Measurements from ENCODE around the gene PPP2R5C. TPM values are rescaled to one million over a fixed set of nuclear protein-coding genes. Genes with fewer than 3 reads are reported as not detected.

PPP2R5C gene
- total and polyA plus RNA-seq, 9 of the 15 experiments (the other 6 are each of a cell fraction or from before 2014, with no cell fraction given): 284 to 617 (median 395) TPM

DNA sequence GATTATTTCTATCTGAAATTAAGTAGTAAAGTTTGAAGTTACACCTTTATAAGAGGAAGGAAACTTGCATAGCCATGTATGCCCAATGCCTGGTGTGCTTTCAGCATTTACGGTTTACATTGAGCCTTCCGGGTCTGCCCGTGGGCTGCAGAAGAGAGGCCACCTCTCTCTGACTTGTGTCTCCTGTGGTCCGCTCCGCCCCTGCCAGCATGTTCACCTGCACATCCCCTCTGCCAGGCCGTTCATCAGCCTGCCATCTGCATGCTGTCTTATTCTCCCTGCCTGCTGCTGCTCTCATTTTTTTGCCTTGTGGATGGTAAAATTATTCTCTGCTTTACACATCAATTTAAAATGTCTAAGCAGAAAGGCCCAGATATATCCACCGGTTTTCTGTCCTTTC, 161.4 kb downstream of the PPP2R5C start:
- Histone ChIP-seq H3K79me2 (ENCODE audit: control insufficient read depth, insufficient read depth, low read length) (no peaks in the 10 kb centered on the region), H3K36me3 (ENCODE audit: control insufficient read depth, insufficient read depth, low read length) (peaks cover 50% of the 10 kb centered on the region; the same call in 2 of the 3 replicates), H3K9me1 (ENCODE audit: control insufficient read depth, insufficient read depth, low read length) (no peaks in the 10 kb centered on the region), H3K27me3 (ENCODE audit: control insufficient read depth in 2 of 2, insufficient read depth in 2 of 2, low read length in 2 of 2) (no peaks in the 10 kb centered on the region), H3K9me3 (replicated peaks; ENCODE audit: control insufficient read depth, insufficient read depth, low read depth, low read length) (no peaks in the 10 kb centered on the region), H3K9ac (ENCODE audit: insufficient read depth in 1 of 2, low read depth in 2 of 2, low read length in 2 of 2) (no peak overlapping the region; a peak in 1 of 4 replicates), H3K4me2 (ENCODE audit: insufficient read depth, low read length) (no peak overlapping the region), H3K4me3 (no peak overlapping the region), H4K20me1 (replicated peaks; ENCODE audit: control insufficient read depth, insufficient read depth, low read length) (no peaks in the 10 kb centered on the region), H3K4me1 (replicated peaks in 1 of 2; ENCODE audit: control insufficient read depth in 2 of 2, insufficient read depth in 2 of 2, low read length in 2 of 2) (peaks cover 14 to 15% of the 10 kb centered on the region in 2 experiments; a peak in 4 of 5 replicates), H3K27ac (ENCODE audit: extremely low read depth, low read depth, low read length) (no peak overlapping the region), H2AFZ (ENCODE audit: low read depth, low read length) (no peak overlapping the region)
- 83% methylated on average over 7 of the region's 7 CpGs for WGBS (ENCODE audit: insufficient coverage, low coverage, missing lambda C conversion rate)
- CTCF ChIA-PET (ENCODE audit: low intra/inter-chr PET ratio): no interaction called here
- DNase-seq (ENCODE audit: extremely low read depth in 1 of 4, low spot score in 3 of 4) (no peak), ATAC-seq (no peak), FAIRE-seq (no peak)
- POLR2A ChIA-PET: no interaction called here
- in situ Hi-C loops (cut with MboI): no loop called here
- intact Hi-C loops (cut with micrococcal nuclease): no loop called here
- no TSS peak for BruUV-seq (replicated peaks)
- no peak for TF ChIP-seq RBM15 (IDR thresholded peaks at IDR 0.05; ENCODE audit: insufficient read depth, low read length)
- no peak for TF ChIP-seq ZNF561 (CRISPR knock-in tag; conservative IDR thresholded peaks at IDR 0.05)
- no peak for TF ChIP-seq NFXL1 (CRISPR knock-in tag; IDR thresholded peaks at IDR 0.05)

DNA sequence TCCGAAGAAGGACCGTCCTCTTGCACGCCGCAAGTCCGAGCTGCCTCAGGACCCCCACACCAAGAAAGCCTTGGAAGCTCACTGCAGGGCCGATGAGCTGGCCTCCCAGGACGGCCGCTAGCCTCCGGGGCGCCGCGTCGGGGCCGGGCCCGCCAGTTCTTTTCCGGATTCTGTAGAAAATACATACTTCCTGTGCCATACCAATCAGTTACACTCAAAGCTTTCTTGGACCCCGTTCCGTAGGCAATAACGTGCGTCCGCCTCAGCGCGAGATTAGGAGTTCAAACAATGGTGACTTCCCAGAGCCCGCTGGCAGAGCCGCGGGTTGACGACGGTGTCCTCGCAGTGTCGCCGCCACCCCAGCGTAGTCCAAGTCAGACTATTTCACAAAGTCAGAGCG, 163.6 kb downstream of the PPP2R5C start:
- ChIA-PET CTCF (ENCODE audit: low intra/inter-chr PET ratio) (no interaction called here), POLR2A (interaction anchor here (1.0 to 2.4 kb wide), 2 partner anchors 8 to 20 kb away, joined by 4 to 10 read pairs; no protein-coding TSS in a partner anchor)
- intact Hi-C loops (cut with micrococcal nuclease) (no loop called here), in situ Hi-C loops (cut with MboI) (no loop called here)
- ATAC-seq (no peak), FAIRE-seq (no peak), DNase-seq (ENCODE audit: extremely low read depth in 1 of 4, low spot score in 3 of 4) (no peak)
- Histone ChIP-seq H4K20me1 (replicated peaks; ENCODE audit: control insufficient read depth, insufficient read depth, low read length) (no peaks in the 10 kb centered on the region), H3K4me1 (replicated peaks in 1 of 2; ENCODE audit: control insufficient read depth in 2 of 2, insufficient read depth in 2 of 2, low read length in 2 of 2) (peaks cover 23 to 25% of the 10 kb centered on the region in 2 experiments; a peak in 4 of 5 replicates), H3K27me3 (ENCODE audit: control insufficient read depth in 2 of 2, insufficient read depth in 2 of 2, low read length in 2 of 2) (no peaks in the 10 kb centered on the region), H3K79me2 (ENCODE audit: control insufficient read depth, insufficient read depth, low read length) (no peaks in the 10 kb centered on the region), H3K4me2 (ENCODE audit: insufficient read depth, low read length) (no peak overlapping the region), H2AFZ (ENCODE audit: low read depth, low read length) (no peak overlapping the region), H3K27ac (ENCODE audit: extremely low read depth, low read depth, low read length) (no peak overlapping the region), H3K4me3 (no peak overlapping the region), H3K36me3 (ENCODE audit: control insufficient read depth, insufficient read depth, low read length) (peaks cover 46% of the 10 kb centered on the region; the same call in 2 of the 3 replicates), H3K9me3 (replicated peaks; ENCODE audit: control insufficient read depth, insufficient read depth, low read depth, low read length) (no peaks in the 10 kb centered on the region), H3K9me1 (ENCODE audit: control insufficient read depth, insufficient read depth, low read length) (no peaks in the 10 kb centered on the region), H3K9ac (ENCODE audit: insufficient read depth in 1 of 2, low read depth in 2 of 2, low read length in 2 of 2) (peak overlapping the region in 1 of 2 experiments; percentile 58; a peak in 1 of 4 replicates)
- BruUV-seq (replicated peaks): no TSS peak
- TF ChIP-seq NONO (IDR thresholded peaks at IDR 0.05; ENCODE audit: low read depth in 2 of 2, low read length in 1 of 2) (no peak), ZNF507 (tag; conservative IDR thresholded peaks at IDR 0.05) (no peak), POLR2G (IDR thresholded peaks at IDR 0.05; ENCODE audit: low read depth, low read length) (peak; percentile 54; the same call in 1 of the 2 replicates)
- TF ChIP-seq, protein P1, sequence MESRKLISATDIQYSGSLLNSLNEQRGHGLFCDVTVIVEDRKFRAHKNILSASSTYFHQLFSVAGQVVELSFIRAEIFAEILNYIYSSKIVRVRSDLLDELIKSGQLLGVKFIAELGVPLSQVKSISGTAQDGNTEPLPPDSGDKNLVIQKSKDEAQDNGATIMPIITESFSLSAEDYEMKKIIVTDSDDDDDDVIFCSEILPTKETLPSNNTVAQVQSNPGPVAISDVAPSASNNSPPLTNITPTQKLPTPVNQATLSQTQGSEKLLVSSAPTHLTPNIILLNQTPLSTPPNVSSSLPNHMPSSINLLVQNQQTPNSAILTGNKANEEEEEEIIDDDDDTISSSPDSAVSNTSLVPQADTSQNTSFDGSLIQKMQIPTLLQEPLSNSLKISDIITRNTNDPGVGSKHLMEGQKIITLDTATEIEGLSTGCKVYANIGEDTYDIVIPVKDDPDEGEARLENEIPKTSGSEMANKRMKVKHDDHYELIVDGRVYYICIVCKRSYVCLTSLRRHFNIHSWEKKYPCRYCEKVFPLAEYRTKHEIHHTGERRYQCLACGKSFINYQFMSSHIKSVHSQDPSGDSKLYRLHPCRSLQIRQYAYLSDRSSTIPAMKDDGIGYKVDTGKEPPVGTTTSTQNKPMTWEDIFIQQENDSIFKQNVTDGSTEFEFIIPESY (CRISPR knock-in tag; IDR thresholded peaks at IDR 0.05): peak; percentile 84
- WGBS (ENCODE audit: insufficient coverage, low coverage, missing lambda C conversion rate): 98% methylated on average over 18 of the region's 33 CpGs
